Tibial nerve (tissue), 4 donors: ENCODE measurements around the gene HMGA1. TPM values are rescaled to one million over a fixed set of nuclear protein-coding genes. Genes with fewer than 3 reads are reported as not detected.
A peak's percentile ranks its signal among the peaks of the same experiment; 100 is the strongest.
"Not testable (repeated sequence)": the region's sequence is repeated elsewhere in the genome, so short reads cannot be mapped to it uniquely, and the experiment has no call there.

Experiments
- DNase-seq, 2 donors: peaks; one replicate each; pipeline ENCODE4 v3.0.0-alpha.2; 2019; ENCODE audit warnings: low spot score in 2 of 2
- H3K27ac ChIP-seq, 4 donors: fragments of 200-600 bp; sonication (generic) in 3 of 4; one replicate each; pipeline ENCODE4 v1.5.1; 2017 to 2019; ENCODE audit warnings: mild to moderate bottlenecking in 1 of 4
- H3K27me3 ChIP-seq, 2 donors: fragments of 200-600 bp; sonication (generic) in 1 of 2; one replicate each; pipeline versions ENCODE4 v1.5.1 to v1.6.0; 2017 to 2019
- H3K36me3 ChIP-seq, 3 donors: fragments of 200-600 bp; sonication (generic); one replicate each; pipeline ENCODE4 v1.5.1; 2018 to 2019
- H3K4me1 ChIP-seq, 4 donors: fragments of 200-600 bp; sonication (generic) in 3 of 4; one replicate each; pipeline ENCODE4 v1.5.1; 2017 to 2019
- H3K4me3 ChIP-seq, 4 donors: fragments of 200-600 bp; sonication (generic) in 3 of 4; one replicate each; pipeline ENCODE4 v1.5.1; 2017 to 2019; ENCODE audit warnings: mild to moderate bottlenecking in 1 of 4, moderate library complexity in 1 of 4
- H3K9me3 ChIP-seq, 4 donors: fragments of 200-600 bp; sonication (generic) in 3 of 4; one replicate each; pipeline ENCODE4 v1.5.1; 2017 to 2019
- EP300 ChIP-seq, 2 donors: sonication (generic); formaldehyde crosslinking; IDR thresholded peaks; one replicate each; pipeline ENCODE4 v1.6.1; 2017; ENCODE audit warnings: antibody characterized with exemption in 2 of 2, mild to moderate bottlenecking in 1 of 2
- POLR2A ChIP-seq, 2 donors: fragments of 450-650 bp; IDR thresholded peaks; one replicate each; pipeline ENCODE4 v1.6.1; 2017; ENCODE audit warnings: antibody characterized with exemption in 2 of 2, mild to moderate bottlenecking in 2 of 2, moderate library complexity in 2 of 2
- WGBS, 2 donors: methylation state at CpG; one replicate each; pipeline ENCODE4 v1.1.5; 2018; 5-methylcytosine and 5-hydroxymethylcytosine counted together
- total RNA-seq, 4 donors: library from RNA; depleted of rRNA; stranded (reverse); fragments of >200 nt; gene quantifications; one replicate each; pipeline ENCODE4 v1.1.0, GENCODE V29; 2016
- TF ChIP-seq, protein P1 (sequence below), 5 experiments: fragments of 200-600 bp in 3 of 5; fragments of 450-650 bp in 2 of 5; sonication (generic) in 3 of 5; IDR thresholded peaks; one replicate each; pipeline ENCODE4 v1.5.1; 2016 to 2019; ENCODE audit warnings: antibody characterized with exemption in 5 of 5, mild to moderate bottlenecking in 3 of 5, moderate library complexity in 2 of 5

HMGA1 gene
- total RNA-seq, 4 donors from 2014 or later, result 6.5 to 32.7 (median 7.8) TPM

DNA sequence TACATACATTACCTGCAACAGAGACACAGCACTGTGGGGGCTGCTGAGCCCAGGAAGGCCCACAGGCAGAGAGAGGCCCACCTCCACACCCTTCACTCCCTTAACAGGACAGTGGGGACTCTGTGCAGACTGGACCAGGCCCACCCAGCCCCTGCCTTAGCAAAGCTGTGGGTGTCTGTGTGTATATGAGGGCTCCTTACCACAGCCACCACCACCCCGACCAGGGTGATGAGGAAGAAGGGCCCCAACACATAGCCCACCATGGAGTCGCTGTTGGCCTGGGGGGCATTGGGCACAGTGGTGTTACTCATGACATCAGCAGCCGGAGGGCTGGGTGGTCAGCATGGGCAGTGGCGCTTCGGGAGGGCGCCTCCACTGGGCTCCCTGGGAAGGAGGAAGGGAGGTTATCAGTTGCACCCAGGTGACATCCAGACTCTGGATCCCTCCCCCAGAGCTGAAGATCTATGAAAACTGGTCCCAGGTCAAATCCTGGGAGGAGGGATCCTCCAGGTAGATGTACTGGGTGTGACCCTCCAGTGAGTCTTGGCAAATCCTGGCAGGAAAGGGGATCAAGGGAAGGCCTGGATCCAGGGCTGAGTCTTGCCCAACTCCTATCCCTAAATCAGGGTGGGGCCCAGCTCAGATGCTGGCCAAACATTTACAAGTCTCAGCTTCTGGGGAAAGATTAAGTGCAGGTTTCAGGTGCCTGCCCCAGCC, 11.0 kb downstream of the HMGA1 start:
- no peak for DNase-seq
- TF ChIP-seq, protein P1, sequence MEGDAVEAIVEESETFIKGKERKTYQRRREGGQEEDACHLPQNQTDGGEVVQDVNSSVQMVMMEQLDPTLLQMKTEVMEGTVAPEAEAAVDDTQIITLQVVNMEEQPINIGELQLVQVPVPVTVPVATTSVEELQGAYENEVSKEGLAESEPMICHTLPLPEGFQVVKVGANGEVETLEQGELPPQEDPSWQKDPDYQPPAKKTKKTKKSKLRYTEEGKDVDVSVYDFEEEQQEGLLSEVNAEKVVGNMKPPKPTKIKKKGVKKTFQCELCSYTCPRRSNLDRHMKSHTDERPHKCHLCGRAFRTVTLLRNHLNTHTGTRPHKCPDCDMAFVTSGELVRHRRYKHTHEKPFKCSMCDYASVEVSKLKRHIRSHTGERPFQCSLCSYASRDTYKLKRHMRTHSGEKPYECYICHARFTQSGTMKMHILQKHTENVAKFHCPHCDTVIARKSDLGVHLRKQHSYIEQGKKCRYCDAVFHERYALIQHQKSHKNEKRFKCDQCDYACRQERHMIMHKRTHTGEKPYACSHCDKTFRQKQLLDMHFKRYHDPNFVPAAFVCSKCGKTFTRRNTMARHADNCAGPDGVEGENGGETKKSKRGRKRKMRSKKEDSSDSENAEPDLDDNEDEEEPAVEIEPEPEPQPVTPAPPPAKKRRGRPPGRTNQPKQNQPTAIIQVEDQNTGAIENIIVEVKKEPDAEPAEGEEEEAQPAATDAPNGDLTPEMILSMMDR (IDR thresholded peaks at IDR 0.05), result no peak
- no peak for TF ChIP-seq EP300 (IDR thresholded peaks at IDR 0.05)
- TF ChIP-seq POLR2A (IDR thresholded peaks at IDR 0.05), result no peak
- Histone ChIP-seq H3K36me3 (peaks cover 0 to 13% (median 0%) of the 10 kb centered on the region in 3 donors), H3K27ac (peak overlapping the region; percentile 89 to 94 (median 92)), H3K4me1 (peaks cover 0 to 65% (median 27%) of the 10 kb centered on the region in 4 donors), H3K9me3 (no peaks in the 10 kb centered on the region), H3K4me3 (peak overlapping the region in 3 of 4 donors; percentile 78 to 89 (median 88)), H3K27me3 (no peaks in the 10 kb centered on the region)
- WGBS, 2 donors, result 81 to 83% methylated on average over 6 of the region's 6 CpGs

DNA sequence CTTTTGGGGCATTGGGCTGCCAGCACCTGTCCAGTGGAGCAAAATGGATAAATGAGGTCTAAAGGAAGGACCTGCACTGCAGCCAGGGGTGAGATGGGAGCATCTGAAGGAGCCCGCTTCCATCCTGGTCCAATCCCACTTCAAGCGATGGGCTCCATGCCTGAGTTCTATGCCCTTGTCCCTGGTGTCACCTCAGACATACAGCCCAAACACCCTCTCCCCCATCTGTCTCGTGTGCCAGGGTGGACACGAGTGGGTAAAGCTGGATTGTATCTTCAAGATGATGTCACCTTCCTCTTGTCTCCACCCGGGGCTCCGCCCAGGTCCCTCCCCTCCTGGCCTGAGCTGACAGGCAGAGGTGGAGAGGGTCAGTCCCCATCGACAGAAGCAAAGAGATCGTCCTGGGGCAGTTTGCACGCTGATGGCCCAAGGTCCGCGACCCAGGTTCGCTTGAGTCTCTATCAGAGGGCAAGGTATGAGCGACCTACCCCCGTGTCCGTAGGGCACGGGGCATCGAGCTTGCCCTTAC, 11.6 kb downstream of the HMGA1 start:
- H3K27ac ChIP-seq, result peak overlapping the region; percentile 89 to 94 (median 92)
- peaks cover 0 to 8% (median 0%) of the 10 kb centered on the region in 3 donors for H3K36me3 ChIP-seq
- no peaks in the 10 kb centered on the region for H3K27me3 ChIP-seq
- 10 to 12% methylated on average over 16 to 17 of the region's 17 CpGs for WGBS, 2 donors
- H3K4me1 ChIP-seq, result peaks cover 0 to 60% (median 27%) of the 10 kb centered on the region in 4 donors
- H3K4me3 ChIP-seq, result peak overlapping the region; percentile 78 to 95 (median 88)
- TF ChIP-seq EP300 (IDR thresholded peaks at IDR 0.05), result no peak
- TF ChIP-seq, protein P1 (IDR thresholded peaks at IDR 0.05), result no peak
- TF ChIP-seq POLR2A (IDR thresholded peaks at IDR 0.05), result no peak
- DNase-seq, result peak in 1 of 2 donors; percentile 61
- no peaks in the 10 kb centered on the region for H3K9me3 ChIP-seq

DNA sequence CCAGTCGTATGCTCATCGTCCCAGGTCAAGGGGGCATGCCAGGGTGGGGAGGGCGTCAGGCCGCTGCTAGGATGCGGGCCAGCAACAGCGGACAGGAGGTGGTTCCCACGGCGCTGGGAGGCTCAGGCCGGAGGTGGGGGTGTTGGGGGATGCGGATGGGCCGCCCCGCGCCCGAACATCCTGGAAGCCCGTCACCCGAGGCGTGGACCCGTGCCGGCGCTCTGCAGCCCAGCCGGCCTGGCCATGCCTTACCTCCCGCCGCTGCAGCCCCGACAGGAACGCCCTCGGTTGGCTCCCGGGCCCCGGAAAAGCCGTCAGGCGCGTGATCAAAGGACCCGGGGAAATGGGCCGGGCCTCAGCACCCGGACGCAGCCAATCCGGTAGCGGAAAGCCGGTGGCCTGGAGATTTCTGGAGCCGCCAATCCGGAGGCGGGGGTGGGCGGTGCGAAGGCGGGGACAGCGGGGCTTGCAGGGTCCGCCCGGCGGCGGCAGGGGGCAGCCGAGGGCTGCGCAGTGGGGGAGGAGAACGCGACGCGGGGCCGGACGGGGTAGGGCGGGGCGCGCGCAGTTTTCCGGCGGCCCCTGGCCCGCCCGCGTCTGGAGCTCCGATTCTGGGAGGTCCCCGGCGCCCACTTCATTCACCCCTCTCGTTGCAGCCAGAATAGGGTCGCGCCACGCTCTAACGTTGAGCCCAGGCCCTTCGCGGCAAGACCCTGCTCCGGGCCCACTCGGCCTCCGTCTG, 12.2 kb downstream of the HMGA1 start, which contains the start of gene SMIM29:
Gene SMIM29, minus strand, starts transcription at position 280 of the 742 bp plus-strand sequence. CDS start 1,215 bp downstream, outside the sequence.
- Histone ChIP-seq H3K27me3 (no peaks in the 10 kb centered on the region), H3K9me3 (no peaks in the 10 kb centered on the region), H3K4me1 (peaks cover 0 to 53% (median 22%) of the 10 kb centered on the region in 4 donors), H3K4me3 (peak within 1 kb of the TSS; percentile 78 to 95 (median 88)), H3K27ac (peak within 1 kb of the TSS; percentile 89 to 94 (median 92)), H3K36me3 (peaks cover 0 to 8% (median 0%) of the 10 kb centered on the region in 3 donors)
- DNase-seq, result peak; percentile 92 to 94
- WGBS, 2 donors, result 0% methylated on average over 22 to 45 of the region's 79 CpGs
- peak; percentile 71 to 91 for TF ChIP-seq POLR2A (IDR thresholded peaks at IDR 0.05)
- TF ChIP-seq, protein P1 (IDR thresholded peaks at IDR 0.05), result peak; percentile 98 to 100 (median 99)
- TF ChIP-seq EP300 (IDR thresholded peaks at IDR 0.05), result peak; percentile 95

DNA sequence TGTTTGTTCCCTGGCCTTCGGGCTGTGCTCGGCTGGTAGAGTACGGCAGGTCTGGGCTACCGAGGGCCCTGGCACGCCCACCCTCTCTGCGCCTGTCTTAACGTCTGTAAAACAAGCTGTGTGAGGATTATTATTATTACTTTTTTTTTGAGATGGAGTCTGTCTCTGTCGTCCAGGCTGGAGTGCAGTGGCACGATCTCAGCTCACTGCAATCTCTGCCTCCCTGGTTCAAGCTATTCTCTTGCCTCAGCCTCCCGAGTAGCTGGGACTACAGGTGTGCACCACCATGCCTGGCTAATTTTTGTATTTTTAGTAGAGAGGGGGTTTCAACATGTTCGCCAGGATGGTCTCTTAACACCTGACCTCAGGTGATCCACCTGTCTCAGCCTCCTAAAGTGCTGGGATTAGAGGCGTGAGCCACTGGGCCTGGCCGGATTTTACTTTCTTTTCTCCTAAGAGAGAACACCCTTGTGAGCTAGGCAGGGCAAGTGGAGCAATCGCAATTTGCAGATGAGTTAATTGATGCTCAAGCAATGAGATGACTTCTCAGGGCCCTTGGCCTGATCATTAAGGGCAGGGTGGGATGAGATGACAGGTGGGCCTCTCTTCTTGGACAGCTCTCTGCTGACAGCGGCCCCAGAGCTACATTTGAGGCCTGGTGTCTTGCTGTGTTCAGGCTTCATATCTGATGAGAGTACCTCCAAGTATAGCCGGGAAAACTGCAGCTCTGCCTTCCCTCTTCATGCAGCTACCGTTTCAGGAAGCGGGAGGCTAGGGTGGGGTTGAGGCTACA, 13.0 kb downstream of the HMGA1 start:
- WGBS, 2 donors, result 42 to 50% methylated on average over 14 to 16 of the region's 18 CpGs
- Histone ChIP-seq H3K4me1 (peaks cover 0 to 46% (median 15%) of the 10 kb centered on the region in 4 donors), H3K27ac (peak overlapping the region; percentile 87 to 94 (median 91)), H3K4me3 (peak overlapping the region; percentile 57 to 95 (median 88)), H3K27me3 (no peaks in the 10 kb centered on the region), H3K36me3 (peaks cover 0 to 8% (median 0%) of the 10 kb centered on the region in 3 donors), H3K9me3 (no peaks in the 10 kb centered on the region)
- TF ChIP-seq POLR2A (IDR thresholded peaks at IDR 0.05) (no peak), EP300 (IDR thresholded peaks at IDR 0.05) (no peak)
- TF ChIP-seq, protein P1 (IDR thresholded peaks at IDR 0.05), result no peak
- DNase-seq, result no peak

DNA sequence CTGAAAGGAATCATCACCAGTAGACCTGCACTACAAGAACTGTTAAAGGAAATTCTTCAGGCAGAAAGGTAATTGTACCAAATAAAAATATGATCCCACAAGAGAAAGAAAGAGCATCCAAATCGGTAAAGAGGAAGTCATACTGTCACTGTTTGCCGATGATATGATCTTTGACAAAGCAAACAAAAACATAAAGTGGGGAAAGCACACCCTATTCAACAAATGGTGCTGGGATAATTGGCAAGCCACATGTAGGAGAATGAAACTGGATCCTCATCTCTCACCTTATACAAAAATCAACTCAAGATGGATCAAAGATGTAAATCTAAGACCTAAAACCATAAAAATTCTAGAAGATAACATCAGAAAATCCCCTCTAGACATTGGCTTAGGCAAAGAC, 15.7 kb downstream of the HMGA1 start:
- H3K27ac ChIP-seq, H3K36me3 ChIP-seq, H3K27me3 ChIP-seq, H3K4me3 ChIP-seq, DNase-seq, H3K9me3 ChIP-seq: not testable (repeated sequence)
- peaks cover 0 to 20% (median 7%) of the 10 kb centered on the region in 4 donors for H3K4me1 ChIP-seq
- 68 to 77% methylated on average over 2 of the region's 2 CpGs for WGBS, 2 donors
